Globus pallidus (tissue), 1 donor: ENCODE measurements around the gene PSPC1.

Source experiments
- DNase-seq: peaks from one replicate; pipeline ENCODE4 v3.0.0-alpha.2; 2015; ENCODE audit warnings: low spot score

The PSPC1 gene

GRCh38 chr13:19672990-19673389, 109.8 kb downstream of the PSPC1 start:
- no peak for DNase-seq

GRCh38 chr13:19670147-19670546, 112.6 kb downstream of the PSPC1 start:
- no peak for DNase-seq

GRCh38 chr13:19668778-19669177, 114.0 kb downstream of the PSPC1 start:
- DNase-seq = no peak

GRCh38 chr13:19665427-19665859, 117.3 kb downstream of the PSPC1 start:
- DNase-seq = peak; percentile 11

GRCh38 chr13:19664481-19665230, 118.1 kb downstream of the PSPC1 start:
- DNase-seq = no peak

- no peak for DNase-seq
These were observed 119.2 kb downstream of the PSPC1 start for GRCh38 chr13:19663416-19663979.

GRCh38 chr13:19661561-19661960, 121.2 kb downstream of the PSPC1 start:
- no peak for DNase-seq

GRCh38 chr13:19661126-19661525, 121.6 kb downstream of the PSPC1 start:
- no peak for DNase-seq

GRCh38 chr13:19658831-19659230, 123.9 kb downstream of the PSPC1 start:
- no peak for DNase-seq

- DNase-seq = no peak
These were observed 124.7 kb downstream of the PSPC1 start for GRCh38 chr13:19657872-19658591.
